H1 (cell line): ENCODE results near the gene SIDT1. TPM values are rescaled to one million over a fixed set of nuclear protein-coding genes. Genes with fewer than 3 reads are reported as not detected.

ENCODE experiments used
- CTCF ChIA-PET: fragments of 300-600 bp; sonication (Branson Sonifier 250); formaldehyde crosslinking; loops from one replicate; lab custom pipeline; 2021; ENCODE audit not compliant: partially characterized antibody; lab: Charles Lee
- POLR2A ChIA-PET: fragments of 300-600 bp; sonication (Branson Sonifier 250); formaldehyde crosslinking; loops from one replicate; lab custom pipeline; 2021; ENCODE audit warnings: inconsistent platforms; ENCODE audit not compliant: partially characterized antibody; lab: Charles Lee
- DNase-seq, 2 experiments: peaks; one replicate each; pipeline versions ENCODE4 v3.0.0 to v3.0.0-alpha.2; 2010 to 2022; ENCODE audit warnings: low spot score in 2 of 2, low read depth in 1 of 2, mixed read lengths in 1 of 2
- FAIRE-seq: peaks from 2 replicates; lab custom pipeline; 2011; peaks lifted over from hg19 to GRCh38; lab: Jason Lieb, UNC
- H2AFZ ChIP-seq: 2 replicates; pipeline ENCODE4 v1.8.1; 2012; ENCODE audit warnings: low read length, inconsistent platforms
- H2AK5ac ChIP-seq: 2 replicates; pipeline ENCODE4 v1.6.1; 2013; ENCODE audit warnings: low read depth, low read length
- H2BK120ac ChIP-seq: replicated peaks from 2 replicates; pipeline ENCODE3; 2013; ENCODE audit warnings: low read depth, low read length, inconsistent platforms
- H2BK12ac ChIP-seq: 2 replicates; pipeline ENCODE4 v1.6.1; 2013; ENCODE audit warnings: low read depth, low read length
- H2BK15ac ChIP-seq: 2 replicates; pipeline ENCODE4 v1.6.1; 2013; ENCODE audit warnings: low read length
- H2BK20ac ChIP-seq: 2 replicates; pipeline ENCODE4 v1.6.1; 2013; ENCODE audit warnings: low read length
- H2BK5ac ChIP-seq: 2 replicates; pipeline ENCODE4 v1.6.1; 2013; ENCODE audit warnings: low read depth, low read length
- H3K14ac ChIP-seq: 2 replicates; pipeline ENCODE4 v1.6.1; 2013; ENCODE audit warnings: inconsistent platforms; ENCODE audit not compliant: insufficient read length
- H3K18ac ChIP-seq: 2 replicates; pipeline ENCODE4 v1.6.1; 2013; ENCODE audit warnings: low read length; ENCODE audit errors: extremely low read depth
- H3K23ac ChIP-seq: 2 replicates; pipeline ENCODE4 v1.6.1; 2013; ENCODE audit warnings: inconsistent platforms; ENCODE audit not compliant: insufficient read length
- H3K23me2 ChIP-seq: 2 replicates; pipeline ENCODE4 v1.6.1; 2013; ENCODE audit warnings: low read depth, low read length
- H3K27ac ChIP-seq: 2 replicates; pipeline ENCODE4 v1.6.1; 2011; ENCODE audit warnings: low read depth, low read length, inconsistent platforms
- H3K27me3 ChIP-seq, 4 experiments: replicated peaks in 1 of 4; 1 replicate in 1 of 4; 2 replicates in 3 of 4; pipeline versions ENCODE4 v1.6.1 to v1.8.1; 2011 to 2013; ENCODE audit warnings: low read length in 3 of 4, mild to moderate bottlenecking in 3 of 4, inconsistent platforms in 2 of 4, mixed read lengths in 2 of 4, moderate library complexity in 1 of 4; ENCODE audit not compliant: control insufficient read depth in 3 of 4, insufficient read depth in 3 of 4; ENCODE audit errors: extremely low read depth in 1 of 4
- H3K36me3 ChIP-seq, 4 experiments: 2 replicates each; pipeline versions ENCODE4 v1.6.1 to v1.8.1; 2011 to 2013; ENCODE audit warnings: mild to moderate bottlenecking in 4 of 4, low read length in 3 of 4, moderate library complexity in 2 of 4, control low read depth in 1 of 4, inconsistent platforms in 1 of 4; ENCODE audit not compliant: insufficient read depth in 4 of 4, control insufficient read depth in 2 of 4
- H3K4ac ChIP-seq: replicated peaks from 2 replicates; pipeline ENCODE3; 2013; ENCODE audit warnings: low read length, low read depth, mixed read lengths, inconsistent platforms; ENCODE audit not compliant: insufficient read length
- H3K4me1 ChIP-seq, 4 experiments: replicated peaks in 1 of 4; 1 replicate in 1 of 4; 2 replicates in 3 of 4; pipeline versions ENCODE4 v1.6.1 to v1.8.1; 2011 to 2013; ENCODE audit warnings: low read length in 3 of 4, inconsistent platforms in 2 of 4, mixed read lengths in 1 of 4; ENCODE audit not compliant: insufficient read depth in 4 of 4, control insufficient read depth in 3 of 4
- H3K4me2 ChIP-seq, 2 experiments: 2 replicates each; pipeline versions ENCODE4 v1.6.1 to v1.8.1; 2011 to 2013; ENCODE audit warnings: low read depth in 2 of 2, low read length in 2 of 2, control low read depth in 1 of 2, inconsistent platforms in 1 of 2, mild to moderate bottlenecking in 1 of 2; ENCODE audit not compliant: insufficient read depth in 1 of 2
- H3K4me3 ChIP-seq, 4 experiments: fragments of 200-600, 300-600 bp in 1 of 4; sonication (generic), shearing (Covaris generic), sonication (Bioruptor Twin) in 1 of 4; 2 replicates each; pipeline versions ENCODE4 v1.5.1 to v1.8.1; 2011 to 2016; ENCODE audit warnings: low read length in 4 of 4, low read depth in 3 of 4, control low read depth in 2 of 4, inconsistent platforms in 2 of 4, mild to moderate bottlenecking in 2 of 4, mixed read lengths in 1 of 4, moderate library complexity in 1 of 4; ENCODE audit not compliant: insufficient read depth in 2 of 4; ENCODE audit errors: extremely low read depth in 1 of 4
- H3K56ac ChIP-seq: replicated peaks from 2 replicates; pipeline ENCODE3; 2013; ENCODE audit warnings: low read depth, mild to moderate bottlenecking, mixed read lengths, low read length, inconsistent platforms; ENCODE audit not compliant: insufficient read length
- H3K79me1 ChIP-seq: 2 replicates; pipeline ENCODE4 v1.6.1; 2013; ENCODE audit warnings: low read depth, low read length, control low read depth
- H3K79me2 ChIP-seq, 2 experiments: 2 replicates each; pipeline versions ENCODE4 v1.6.1 to v1.8.1; 2012 to 2013; ENCODE audit warnings: low read length in 2 of 2, mild to moderate bottlenecking in 2 of 2, inconsistent platforms in 1 of 2; ENCODE audit not compliant: insufficient read depth in 2 of 2, control insufficient read depth in 1 of 2
- H3K9ac ChIP-seq, 4 experiments: replicated peaks in 1 of 4; 1 replicate in 1 of 4; 2 replicates in 3 of 4; pipeline versions ENCODE4 v1.6.1 to v1.8.1; 2011 to 2013; ENCODE audit warnings: low read depth in 3 of 4, low read length in 3 of 4, control low read depth in 2 of 4, mild to moderate bottlenecking in 2 of 4, moderate library complexity in 2 of 4, inconsistent platforms in 1 of 4; ENCODE audit errors: extremely low read depth in 1 of 4
- H3K9me3 ChIP-seq, 2 experiments: 2 replicates each; pipeline versions ENCODE4 v1.6.1 to v1.8.1; 2012 to 2013; ENCODE audit warnings: mild to moderate bottlenecking in 2 of 2, moderate library complexity in 2 of 2, control low read depth in 1 of 2, inconsistent platforms in 1 of 2, low read depth in 1 of 2, low read length in 1 of 2, mixed read lengths in 1 of 2; ENCODE audit not compliant: insufficient read depth in 2 of 2
- H4K20me1 ChIP-seq, 2 experiments: replicated peaks in 1 of 2; 2 replicates each; pipeline versions ENCODE3 to v1.8.1; 2011 to 2013; ENCODE audit warnings: inconsistent platforms in 2 of 2, low read length in 2 of 2, mild to moderate bottlenecking in 1 of 2; ENCODE audit not compliant: insufficient read depth in 2 of 2, control insufficient read depth in 1 of 2
- H4K5ac ChIP-seq: 2 replicates; pipeline ENCODE4 v1.6.1; 2013; ENCODE audit warnings: low read length, low read depth, mixed read lengths, inconsistent platforms; ENCODE audit not compliant: insufficient read length
- H4K8ac ChIP-seq: 2 replicates; pipeline ENCODE4 v1.8.0; 2013; ENCODE audit warnings: mild to moderate bottlenecking, moderate library complexity, low read length, inconsistent platforms; ENCODE audit not compliant: insufficient read depth; ENCODE audit errors: extremely low read depth
- H4K91ac ChIP-seq: replicated peaks from 2 replicates; pipeline ENCODE3; 2013; ENCODE audit warnings: low read length, mixed read lengths, inconsistent platforms; ENCODE audit not compliant: insufficient read length
- CEBPB ChIP-seq: IDR thresholded peaks from 2 replicates; pipeline ENCODE4 v1.6.1; 2012; ENCODE audit warnings: low read depth, low read length
- KDM1A ChIP-seq: fragments of 200-600, 300-600 bp; sonication (generic); IDR thresholded peaks from 2 replicates; pipeline ENCODE4 v1.7.1; 2016; ENCODE audit warnings: mild to moderate bottlenecking, low read length, borderline replicate concordance
- SRF ChIP-seq: IDR thresholded peaks from 2 replicates; pipeline ENCODE4 v1.6.1; 2011; ENCODE audit warnings: mild to moderate bottlenecking, low read depth, low read length, moderate library complexity
- TEAD4 ChIP-seq: IDR thresholded peaks from 2 replicates; pipeline ENCODE4 v1.6.1; 2012; ENCODE audit warnings: low read depth, low read length, inconsistent platforms, mixed read lengths
- WGBS, 2 experiments: shearing (Covaris generic) in 1 of 2; methylation state at CpG; one replicate each; pipeline versions ENCODE4 v1.1.6 to v1.1.7; 2013 to 2015; ENCODE audit warnings: low lambda C conversion rate in 2 of 2, mixed read lengths in 2 of 2, inconsistent platforms in 1 of 2, low coverage in 1 of 2, missing lambda C conversion rate in 1 of 2; ENCODE audit not compliant: insufficient replicate concordance in 2 of 2, insufficient coverage in 1 of 2, insufficient read length in 1 of 2; ENCODE audit errors: extremely low coverage in 1 of 2, missing lambda C conversion rate in 1 of 2; 5-methylcytosine and 5-hydroxymethylcytosine counted together
- polyA plus RNA-seq, 7 experiments: library from polyadenylated mRNA; depleted of rRNA in 3 of 7; stranded (reverse) in 5 of 7; unstranded in 2 of 7; fragments of >200 nt in 5 of 7; fragments of 200-250 nt in 2 of 7; gene quantifications; 1 replicate in 5 of 7; 2 replicates in 1 of 7; 4 replicates in 1 of 7; pipeline versions ENCODE4 v1.2.1 to v1.2.3, GENCODE V29; 2011 to 2013; ENCODE audit warnings: missing spikeins in 2 of 7, mixed read lengths in 2 of 7
- total RNA-seq: library from RNA; stranded (reverse); fragmentation: NEBNext Ultra II Directional; extraction: Animal tissue kit (Norgen Biotek cat#: 25700); gene quantifications from 2 replicates; pipeline ENCODE4 v1.2.1, GENCODE V29; 2021

SIDT1 gene
- total and polyA plus RNA-seq, 2 of the 8 experiments (the other 6 are each of a cell fraction or from before 2014, with no cell fraction given), result 0.06 TPM; not detected in 1

DNA sequence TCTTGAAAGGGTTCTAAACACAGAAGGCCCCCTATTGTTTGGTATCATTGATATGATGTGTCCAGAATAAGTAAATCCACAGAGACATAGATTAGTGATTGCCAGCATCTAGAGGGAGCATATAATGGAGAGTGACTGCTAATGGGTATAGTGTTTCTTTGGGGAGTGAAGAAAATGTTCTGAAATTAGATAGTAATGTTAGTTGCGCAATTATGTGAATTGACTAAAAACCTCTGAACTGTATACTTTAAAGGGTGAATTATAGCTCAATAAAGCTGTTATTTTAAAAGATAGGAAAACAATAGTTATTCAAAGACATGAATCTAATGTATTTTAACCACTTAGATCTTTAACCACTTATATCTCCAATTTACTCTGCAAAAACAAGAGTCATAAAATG is 23.4 kb upstream of the SIDT1 start:
- Histone ChIP-seq H3K4me2 (no peak overlapping the region), H2BK15ac (no peak overlapping the region), H3K9me3 (no peaks in the 10 kb centered on the region), H2BK12ac (no peak overlapping the region), H4K20me1 (peaks cover 0 to 1% of the 10 kb centered on the region in 2 experiments), H3K56ac (no peak overlapping the region), H4K5ac (no peak overlapping the region), H3K4me1 (no peaks in the 10 kb centered on the region; a peak in 1 of 7 replicates), H4K91ac (no peak overlapping the region), H2BK5ac (no peak overlapping the region), H3K4me3 (no peak overlapping the region), H4K8ac (no peak overlapping the region), H3K23me2 (peaks cover under 1% of the 10 kb centered on the region; the same call in 1 of the 2 replicates), H3K14ac (no peak overlapping the region), H3K18ac (no peak overlapping the region), H3K23ac (no peak overlapping the region), H3K27ac (no peak overlapping the region), H2AFZ (no peak overlapping the region), H3K9ac (no peak overlapping the region), H3K79me2 (peaks cover 0 to 31% of the 10 kb centered on the region in 2 experiments; a peak in 2 of 4 replicates), H3K36me3 (no peaks in the 10 kb centered on the region), H2BK120ac (no peak overlapping the region), H3K79me1 (no peaks in the 10 kb centered on the region; the same call in 1 of the 2 replicates), H2BK20ac (no peak overlapping the region), H3K4ac (no peak overlapping the region), H2AK5ac (no peak overlapping the region), H3K27me3 (peaks cover 0 to 1% (median 0%) of the 10 kb centered on the region in 4 experiments; a peak in 1 of 7 replicates)
- 94% methylated on average over 1 of the region's 1 CpG; no CpG with 5 or more reads in 1 of the 2 experiments for WGBS, 2 experiments
- FAIRE-seq (no peak), DNase-seq (no peak)
- ChIA-PET POLR2A (no interaction called here), CTCF (no interaction called here)
- peak; percentile 78 for TF ChIP-seq CEBPB
- TF ChIP-seq SRF, result no peak
- no peak for TF ChIP-seq TEAD4
- TF ChIP-seq KDM1A, result no peak
